Stimulated activated CD4-positive, alpha-beta T cell treated with anti-CD3 and anti-CD28 coated beads, Interleukin-2, amount 100 ng/mL, for 24 hours (primary cell): ENCODE data around the gene NEURL2.
"Not testable (repeated sequence)": the region's sequence is repeated elsewhere in the genome, so short reads cannot be mapped to it uniquely, and the experiment has no call there.

Experiments
- DNase-seq, 2 donors: peaks; one replicate each; pipeline ENCODE4 v3.0.0-alpha.2; 2020

The NEURL2 gene

DNA sequence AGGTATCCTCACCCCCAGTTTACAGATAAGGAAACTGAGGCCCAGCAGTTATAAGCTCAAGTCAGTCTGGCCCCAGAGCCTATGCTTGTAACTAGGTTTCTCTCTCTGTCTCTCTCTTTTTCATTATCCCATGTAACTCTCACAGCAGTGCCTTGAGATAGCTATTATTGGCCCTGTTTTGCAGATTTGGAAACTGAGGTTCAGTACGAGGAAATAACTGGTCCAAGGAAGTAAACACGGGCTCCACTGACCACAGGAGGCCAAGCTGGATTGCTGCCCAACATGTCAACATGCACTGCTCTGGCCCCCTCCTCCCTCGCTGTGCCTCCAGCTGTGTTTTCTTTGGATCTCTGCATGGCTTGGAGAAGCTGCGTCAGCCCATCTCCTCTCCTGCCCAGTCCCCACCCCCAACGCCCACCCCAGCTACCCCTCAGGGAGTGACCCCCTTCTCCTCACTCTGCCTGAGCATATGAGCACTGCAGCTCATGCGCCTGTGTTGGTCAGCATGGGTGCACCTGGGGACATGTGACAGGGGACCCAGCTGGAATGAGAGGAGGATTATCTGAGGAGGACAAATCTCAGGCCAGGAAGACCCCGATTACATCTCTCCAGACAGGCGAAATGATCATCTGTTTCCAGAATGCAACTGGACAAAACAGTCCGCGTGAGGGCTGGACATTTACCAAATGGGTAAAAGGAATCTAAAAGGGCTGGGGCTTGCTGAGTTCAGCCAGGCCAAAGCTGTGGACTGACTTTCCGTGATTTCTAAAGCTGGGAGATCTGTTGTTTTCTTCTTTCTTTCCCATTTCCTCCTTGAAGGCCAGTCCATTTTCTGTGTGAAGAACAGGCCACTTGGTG lies 28.8 kb upstream of the NEURL2 start:
- no peak for DNase-seq

DNA sequence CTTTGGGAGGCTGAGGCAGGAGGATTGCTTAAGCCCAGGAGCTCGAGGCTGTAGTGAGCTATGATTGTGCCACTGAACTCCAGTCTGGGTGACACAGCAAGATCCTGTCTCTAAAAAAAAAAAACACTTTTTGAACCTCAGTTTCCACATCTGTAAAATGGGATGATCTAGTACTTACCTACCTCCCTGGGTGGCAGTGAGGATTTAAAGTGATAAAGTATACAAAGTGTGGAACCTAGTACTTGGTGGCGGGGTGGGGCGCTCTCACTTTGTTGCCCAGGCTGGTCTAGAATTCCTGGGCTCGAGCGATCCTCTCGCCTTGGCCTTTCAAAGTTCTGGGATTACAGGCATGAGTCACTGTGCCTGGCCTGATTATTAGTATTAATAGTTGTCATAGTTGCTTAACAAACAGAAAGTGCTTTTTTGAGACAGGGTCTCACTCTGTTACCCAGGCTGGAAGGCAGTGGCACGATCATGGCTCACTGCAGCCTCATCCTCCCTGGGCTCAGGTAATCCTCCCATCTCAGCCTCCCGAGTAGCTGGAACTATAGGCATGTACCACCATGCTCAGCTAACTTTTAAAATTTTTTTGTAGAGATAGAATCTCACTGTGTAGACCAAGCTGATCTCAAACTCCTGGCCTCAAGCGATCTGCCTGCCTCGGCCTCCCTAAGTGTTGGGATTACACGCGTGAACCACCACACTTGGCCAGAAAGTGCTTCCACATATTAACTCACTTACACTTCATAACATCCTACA lies 27.9 kb upstream of the NEURL2 start:
- DNase-seq: no peak

DNA sequence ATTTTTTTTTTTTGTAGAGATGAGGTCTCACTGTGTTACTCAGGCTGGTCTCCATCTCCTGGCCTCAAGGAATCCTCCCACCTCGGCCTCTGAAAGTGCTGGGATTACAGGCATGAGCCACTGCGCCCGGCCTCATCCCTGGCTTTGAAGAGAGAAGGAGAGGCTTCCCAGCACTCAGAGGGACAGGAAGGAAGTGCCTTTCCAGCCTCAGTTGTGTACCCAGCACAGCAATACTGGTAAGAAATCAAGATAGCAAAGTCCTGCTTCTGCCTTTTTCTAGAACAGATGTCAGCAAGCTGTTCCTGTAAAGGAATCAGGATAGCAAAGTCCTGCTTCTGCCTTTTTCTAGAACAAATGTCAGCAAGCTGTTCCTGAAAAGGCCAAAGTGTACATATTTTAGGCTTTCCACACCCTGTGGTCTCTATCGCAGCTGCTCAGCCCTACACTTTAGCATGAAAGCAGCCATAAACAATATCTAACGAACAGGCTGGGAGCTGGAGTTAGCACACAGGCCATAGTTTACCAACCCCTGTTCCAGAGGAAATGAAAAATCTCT lies 27.3 kb upstream of the NEURL2 start:
- DNase-seq: no peak

DNA sequence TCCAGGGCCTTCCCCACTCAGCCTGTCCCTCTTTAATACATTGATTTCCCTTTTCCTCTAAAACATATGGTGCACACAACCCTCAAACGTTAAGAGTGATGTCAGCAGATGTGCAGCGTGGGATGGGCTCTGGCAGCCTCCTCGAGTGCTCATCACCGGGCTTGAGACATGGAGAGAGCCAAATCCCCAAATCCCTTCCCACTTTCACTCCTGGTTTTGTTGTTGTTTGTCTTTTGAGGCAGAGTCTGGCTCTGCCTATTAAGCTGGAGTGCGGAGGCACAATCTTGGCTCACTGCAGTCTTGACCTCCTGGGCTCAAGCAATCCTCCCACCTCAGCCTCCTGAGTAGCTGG lies 26.8 kb upstream of the NEURL2 start:
- no peak for DNase-seq

DNA sequence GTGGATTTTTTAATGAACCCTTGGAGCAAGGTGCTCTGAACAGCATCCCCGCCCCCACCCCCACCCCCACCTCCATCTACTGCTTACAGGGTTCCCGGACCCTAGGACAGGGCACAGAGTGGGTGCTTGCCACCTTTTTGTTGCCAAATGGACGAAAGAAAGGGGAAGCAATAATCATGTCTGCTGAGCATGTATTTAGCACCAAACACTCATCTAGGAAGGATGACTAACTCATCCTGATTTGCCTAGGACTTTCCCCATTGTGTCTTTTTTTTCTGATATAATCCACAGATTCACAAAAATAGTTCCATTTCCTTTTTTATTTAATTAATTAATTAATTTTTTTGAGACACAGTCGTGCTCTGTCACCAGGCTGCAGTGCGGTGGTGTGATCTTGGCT lies 22.1 kb upstream of the NEURL2 start:
- no peak for DNase-seq

DNA sequence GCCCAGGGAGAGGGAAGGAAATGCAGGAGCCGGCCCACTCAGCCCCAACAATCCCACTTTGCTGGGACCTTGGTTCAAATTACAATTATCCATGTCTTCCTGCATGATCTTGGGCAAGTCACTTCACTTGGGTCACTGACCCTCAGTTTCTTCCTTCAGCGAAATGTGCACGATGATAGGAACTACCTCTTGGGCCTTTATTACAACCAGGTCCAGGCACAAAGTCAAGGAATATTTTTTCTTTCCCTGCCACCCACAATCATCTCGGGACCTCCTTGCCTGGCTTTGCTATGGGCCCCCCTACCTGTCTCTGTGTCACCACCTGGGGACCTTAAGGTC lies 21.3 kb upstream of the NEURL2 start:
- DNase-seq: no peak

DNA sequence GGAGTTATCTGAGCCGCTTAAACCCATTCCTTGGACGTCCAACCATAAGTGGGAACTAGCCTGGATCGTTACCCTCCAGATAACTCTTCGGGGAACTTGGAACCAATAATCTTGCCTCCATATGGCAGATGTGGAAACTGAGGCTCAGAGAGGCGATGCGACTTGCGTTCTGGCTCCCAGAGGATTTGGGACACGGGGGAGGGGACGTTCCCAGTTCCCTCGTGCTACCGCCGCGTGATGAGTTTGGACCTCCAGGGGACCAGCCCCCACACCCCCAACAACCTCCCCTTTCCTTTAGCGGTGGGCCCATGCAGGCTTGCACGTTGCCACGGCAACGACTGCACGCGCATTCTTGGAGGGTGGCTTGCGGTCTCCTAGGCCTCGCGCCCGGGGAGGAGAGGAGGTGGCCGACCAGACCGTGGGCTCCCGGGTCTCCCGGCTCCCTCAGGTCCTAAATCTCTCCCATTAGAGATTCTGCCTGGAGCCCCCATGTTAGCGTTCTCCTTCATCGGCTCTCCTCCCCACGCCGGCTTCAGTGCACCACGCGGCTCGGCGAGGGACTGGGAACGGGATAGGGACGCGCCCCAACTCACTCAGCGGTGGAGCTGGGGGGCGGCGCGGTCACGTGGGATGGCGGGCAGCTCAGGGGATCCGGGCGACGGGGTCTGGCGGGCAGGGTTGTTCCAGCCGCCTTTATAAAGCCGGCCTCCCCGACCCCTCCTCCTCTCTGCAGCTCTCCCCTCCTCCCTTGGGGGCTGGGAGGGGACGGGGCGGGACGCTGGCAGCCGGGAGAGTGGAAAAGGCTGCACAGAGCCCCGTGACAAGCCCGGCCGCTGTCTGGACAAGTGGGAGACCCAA lies 20.7 kb upstream of the NEURL2 start, which contains the start of gene PLTP:
Gene PLTP (minus strand): TSS at position 670 of the 858 bp plus-strand sequence. CDS start 703 bp downstream, outside the sequence.
- peak; percentile 29 to 38 for DNase-seq

DNA sequence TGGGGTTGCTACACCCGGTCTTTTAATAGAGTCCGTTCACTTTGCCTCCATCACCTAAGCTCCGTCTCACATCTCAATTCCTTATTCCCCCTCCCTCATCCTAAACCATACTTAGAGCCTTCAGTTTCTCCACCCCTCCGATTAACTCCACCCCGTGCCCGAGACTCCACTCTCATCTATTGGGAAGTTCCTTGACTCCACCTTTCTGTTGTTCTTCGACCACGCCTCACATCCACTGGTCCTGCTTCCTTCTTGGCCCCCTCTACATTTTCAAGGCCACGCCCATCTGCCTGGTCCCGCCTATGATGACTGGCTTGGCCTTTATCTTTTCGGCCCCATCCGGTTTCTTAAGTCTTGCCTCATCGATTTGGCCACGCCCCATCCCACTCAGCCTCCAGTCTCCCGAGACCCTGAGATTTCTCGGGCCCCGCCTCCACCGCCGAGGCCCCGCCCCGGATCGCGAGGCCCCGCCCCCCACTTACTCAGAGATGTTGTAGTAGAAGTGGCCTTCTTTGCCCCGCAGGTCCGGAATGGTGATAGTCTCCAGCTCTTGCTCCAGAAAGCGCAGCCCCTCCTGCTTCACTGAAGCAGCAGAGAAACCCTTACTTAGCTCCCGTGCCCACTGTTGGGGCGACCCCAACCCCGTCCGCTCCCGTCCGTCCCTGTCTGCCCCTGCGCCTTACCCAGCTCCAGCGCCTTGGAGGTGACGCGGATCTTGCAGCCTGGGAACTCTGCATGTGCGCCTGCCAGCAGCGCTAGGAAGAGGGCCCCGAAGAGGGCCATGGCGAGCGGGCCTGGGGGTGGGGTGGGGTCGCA lies 19.9 kb upstream of the NEURL2 start:
- peak; percentile 93 to 97 for DNase-seq

DNA sequence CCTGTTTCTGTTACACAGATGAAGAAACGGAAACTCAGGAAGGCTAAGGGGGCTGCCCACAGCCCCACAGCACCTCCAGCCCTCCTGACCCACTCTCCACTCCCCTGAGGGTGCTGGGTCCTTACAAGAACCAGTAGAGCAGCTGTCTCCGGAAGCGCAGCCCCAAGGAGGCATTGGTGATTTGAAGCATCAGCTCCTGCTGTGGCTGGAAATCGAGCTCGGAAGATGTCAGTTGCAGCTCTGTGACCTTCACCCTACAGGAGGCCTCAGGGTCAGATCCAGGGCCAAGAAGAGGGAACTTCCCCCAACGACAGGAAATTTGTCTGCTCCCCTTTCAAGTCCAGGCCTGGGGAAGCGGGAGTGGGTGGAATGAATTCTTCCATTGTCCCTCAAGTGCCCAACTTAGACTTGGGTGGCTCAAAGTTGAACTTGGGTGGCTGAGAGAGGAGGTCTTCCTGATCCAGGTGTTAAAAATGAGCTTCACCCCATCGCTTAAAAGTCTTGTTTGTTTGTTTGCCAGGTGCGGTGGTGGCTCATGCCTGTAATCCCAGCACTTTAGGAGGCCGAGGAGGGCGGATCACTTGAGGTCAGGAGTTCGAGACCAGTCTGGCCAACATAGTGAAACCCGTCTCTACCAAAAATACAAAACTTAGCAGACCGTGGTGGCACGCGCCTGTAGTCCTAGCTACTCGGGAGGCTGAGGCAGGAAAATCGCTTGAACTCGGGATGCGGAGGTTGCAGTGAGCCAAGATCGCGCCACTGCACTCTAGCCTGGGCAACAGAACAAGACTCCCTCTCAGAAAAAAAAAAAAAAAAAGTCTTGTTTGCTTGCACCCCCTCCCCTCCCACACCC lies 19.0 kb upstream of the NEURL2 start:
- DNase-seq: no peak

DNA sequence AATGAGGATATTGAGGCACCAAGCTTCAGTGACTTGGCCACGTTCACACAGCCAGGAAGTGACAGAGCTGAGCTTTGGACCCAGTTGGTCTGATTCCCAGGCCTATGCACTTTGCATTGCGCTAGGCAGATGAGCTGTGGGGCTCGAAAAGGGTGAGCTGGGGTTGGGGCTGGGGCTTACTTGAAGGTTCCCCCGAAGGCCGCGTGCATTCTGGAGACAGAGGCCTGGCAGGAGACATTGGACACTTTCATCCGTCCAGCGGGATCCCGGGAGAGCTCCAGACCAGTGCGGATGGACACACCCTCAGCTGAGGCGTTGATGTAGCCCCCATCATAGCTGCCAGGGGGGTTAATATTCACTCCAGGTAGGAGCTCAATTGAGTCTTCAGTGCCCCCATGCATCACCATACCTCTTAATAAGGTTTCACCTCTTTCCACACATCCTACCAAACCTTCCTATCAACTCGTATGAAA lies 18.4 kb upstream of the NEURL2 start:
- DNase-seq: no peak

DNA sequence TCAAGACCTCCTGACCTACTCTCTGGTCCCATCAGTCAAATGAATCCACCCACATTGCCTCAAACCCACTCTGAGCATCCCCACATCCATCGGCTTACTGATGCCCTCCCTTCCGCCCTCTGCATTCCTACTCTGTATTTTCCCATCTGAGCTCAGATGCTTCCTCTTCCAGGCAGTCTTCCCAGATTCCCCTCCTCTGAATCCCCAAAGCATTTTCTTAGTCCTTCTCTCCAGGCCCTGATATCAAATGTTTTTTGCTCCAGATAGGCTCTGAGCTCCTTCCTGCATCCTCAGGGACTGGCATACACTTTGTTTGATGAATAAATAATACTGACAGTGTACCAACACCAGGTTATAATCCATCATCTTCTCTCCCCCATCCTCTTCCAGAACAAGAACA lies 17.1 kb upstream of the NEURL2 start:
- DNase-seq: no peak

DNA sequence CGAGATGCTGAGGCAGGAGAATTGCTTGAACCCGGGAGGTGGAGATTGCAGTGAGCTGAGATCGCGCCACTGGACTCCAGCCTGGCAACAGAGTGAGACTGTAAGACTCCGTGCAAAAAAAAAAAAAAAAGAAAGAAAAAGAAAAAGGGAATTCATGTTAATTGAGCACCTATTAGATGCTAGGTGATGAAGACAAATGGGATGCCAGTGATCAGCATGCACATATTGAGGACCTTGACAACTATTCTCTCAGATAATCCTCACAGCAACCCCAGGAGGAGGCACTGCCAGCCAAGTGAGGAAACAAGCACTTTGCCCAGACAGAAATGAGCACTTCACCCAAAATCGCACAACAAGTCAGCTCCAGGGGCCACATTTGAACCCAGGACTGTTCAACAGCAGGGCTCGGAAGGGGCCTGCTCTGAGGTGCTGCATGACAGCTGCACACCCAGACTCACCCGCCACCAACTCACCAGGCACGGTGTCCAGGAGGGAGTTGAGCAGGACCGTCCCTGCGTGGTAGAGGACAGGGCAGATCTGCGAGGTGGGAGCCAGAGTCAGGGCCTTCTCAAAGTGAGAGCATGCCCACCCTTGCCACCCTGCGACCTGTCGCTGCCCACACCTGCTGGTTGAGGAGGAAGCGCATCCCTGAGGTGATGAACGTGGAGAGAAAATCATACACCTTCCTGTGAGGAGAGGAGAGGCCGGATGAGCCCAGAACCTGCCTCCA lies 16.4 kb upstream of the NEURL2 start:
- DNase-seq: no peak

DNA sequence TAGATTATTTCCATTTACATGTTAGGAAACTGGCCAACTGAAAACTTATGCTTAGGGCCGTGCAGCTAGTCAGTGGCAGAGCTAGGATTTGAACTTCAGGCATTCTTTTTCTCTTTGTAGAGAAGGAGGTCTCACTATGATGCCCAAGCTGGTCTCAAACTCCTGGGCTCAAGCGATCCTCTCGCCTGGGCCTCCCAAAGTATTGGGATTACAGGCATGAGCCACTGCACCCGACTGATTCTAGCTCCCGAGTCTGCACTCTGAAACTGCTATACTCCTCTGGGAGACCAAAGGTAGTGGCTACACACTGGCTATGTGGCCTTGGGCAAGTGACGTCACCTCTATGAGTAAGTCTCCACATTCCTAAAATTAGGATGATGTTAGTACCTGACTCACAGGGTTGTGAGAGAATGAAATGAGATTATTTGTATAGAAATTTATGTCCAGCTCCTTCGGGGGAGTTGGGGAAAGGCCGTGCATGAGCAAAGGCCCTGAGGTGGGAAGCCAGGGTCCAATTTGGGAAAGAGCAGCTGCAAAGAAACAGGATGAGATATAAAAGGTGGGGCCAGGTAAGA lies 14.6 kb upstream of the NEURL2 start:
- DNase-seq: no peak

DNA sequence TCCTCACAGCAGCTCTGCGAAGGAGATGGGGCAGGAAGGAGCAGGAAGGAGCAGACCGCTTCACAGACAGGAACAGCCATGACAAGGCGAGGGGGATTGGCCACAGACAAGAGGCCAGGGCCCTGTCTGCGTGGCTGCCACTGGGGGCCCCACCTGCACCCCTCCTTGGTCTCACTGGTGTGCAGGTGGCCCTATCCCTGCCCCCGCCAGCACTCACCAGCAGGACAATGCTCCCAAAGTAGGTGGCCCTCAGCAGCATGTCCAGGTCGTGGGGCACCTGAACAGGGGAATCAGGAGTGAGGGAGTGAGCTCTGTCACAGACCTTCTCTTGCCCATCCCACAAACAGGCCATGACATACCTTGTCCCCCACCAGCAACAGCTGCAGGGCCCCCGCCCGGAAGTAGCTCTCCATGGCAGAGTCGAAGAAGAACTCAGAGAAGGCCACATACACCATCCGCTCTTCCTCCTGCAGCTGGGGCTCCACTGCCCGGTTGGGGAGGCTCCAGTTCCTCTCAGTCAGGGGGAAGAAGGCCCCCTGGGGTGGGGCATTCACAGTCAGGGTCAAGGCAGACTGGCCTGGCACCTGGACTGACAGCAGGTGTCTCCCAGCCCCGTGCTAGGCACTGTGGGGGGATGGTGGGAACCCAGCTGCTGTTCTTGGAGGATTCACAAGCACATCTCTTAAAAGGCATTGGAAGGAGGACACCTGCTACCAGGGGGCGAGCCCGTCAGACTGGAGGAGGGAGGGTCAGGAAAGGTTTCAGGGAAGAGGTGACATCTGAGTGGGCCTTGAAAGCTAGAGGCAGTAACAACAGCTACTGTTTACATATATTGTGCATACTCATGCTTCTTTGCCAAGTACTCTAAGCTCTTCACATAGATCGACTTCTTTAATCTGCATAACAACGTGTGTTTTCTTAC lies 13.8 kb upstream of the NEURL2 start:
- DNase-seq: no peak

DNA sequence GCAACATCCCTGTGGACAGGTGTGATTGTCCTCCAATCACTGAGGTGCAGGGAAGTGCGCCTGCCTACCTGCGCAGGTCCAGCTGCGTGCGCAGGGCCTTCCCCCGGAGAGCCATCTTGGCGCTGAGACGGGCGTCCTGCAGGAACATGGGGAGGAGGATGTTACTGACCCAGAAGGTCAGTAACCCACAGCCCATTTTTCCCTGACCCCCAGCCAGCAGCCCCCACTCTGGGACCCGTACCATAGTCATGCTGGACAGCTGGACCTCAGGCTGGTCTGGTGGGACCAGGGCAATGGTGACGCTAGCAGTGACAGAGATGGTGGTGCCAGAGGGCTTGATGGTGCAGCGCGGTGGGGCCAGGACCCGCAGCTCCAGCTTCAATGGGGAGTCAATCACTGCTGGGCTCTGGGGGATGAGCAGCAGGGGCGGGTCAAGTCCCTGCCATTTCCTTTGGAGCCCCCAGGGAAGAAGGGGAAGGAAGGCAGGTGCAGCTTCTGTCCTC lies 11.2 kb upstream of the NEURL2 start:
- DNase-seq: no peak

DNA sequence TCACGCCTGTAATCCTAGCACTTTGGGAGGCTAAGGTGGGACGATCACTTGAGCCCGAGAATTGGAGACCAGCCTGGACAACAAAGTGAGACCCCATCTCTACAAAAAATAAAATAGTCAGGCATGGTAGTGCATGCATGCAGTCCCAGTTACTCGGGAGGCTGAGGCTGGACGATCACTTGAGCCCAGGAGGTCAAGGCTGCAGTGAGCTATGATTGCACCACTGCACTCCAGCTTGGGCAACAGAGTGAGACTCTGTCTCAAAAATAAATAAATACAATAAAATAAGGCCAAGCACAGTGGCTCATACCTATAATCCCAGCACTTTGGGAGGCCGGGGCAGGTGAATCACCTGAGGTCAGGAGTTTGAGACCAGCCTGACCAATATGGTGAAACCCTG lies 10.3 kb upstream of the NEURL2 start:
- not testable (repeated sequence) for DNase-seq

DNA sequence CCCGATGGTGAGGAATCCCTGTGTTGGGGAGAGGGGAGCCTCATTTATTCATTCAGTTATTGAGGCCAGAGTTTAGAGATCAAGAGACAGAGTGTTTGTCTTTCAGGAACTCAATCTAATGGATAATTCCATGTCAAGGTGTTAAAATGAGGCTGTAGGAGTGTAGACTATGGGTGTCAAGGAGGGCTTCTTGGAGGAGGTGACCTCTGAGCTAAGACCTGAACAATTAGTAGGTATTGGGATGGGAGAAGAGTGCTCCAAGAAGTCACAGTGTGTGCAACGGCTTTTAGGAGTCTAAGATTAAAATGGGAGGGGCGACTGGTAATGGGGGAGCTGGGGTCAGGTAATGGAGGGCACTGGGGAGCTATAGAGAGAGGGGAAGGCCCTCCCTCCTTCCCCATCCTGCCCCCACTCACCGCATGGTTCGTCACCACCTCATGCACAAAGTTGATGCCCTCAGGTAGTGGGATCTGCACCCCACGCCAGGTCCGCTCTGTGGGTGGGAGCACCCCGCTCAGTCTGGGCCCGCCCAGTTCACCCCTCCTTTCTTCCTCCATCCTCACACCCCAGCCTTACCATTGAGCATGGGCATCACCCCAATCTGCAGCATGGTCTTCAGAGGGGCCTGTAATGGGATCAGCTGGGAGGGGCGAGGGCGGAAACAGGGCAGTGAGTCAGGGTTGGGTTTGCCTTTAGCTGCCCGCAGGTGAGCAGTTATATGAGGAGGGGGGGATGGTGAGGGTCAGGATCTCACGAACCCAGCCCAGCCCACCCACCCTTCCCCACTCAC lies 8.2 kb upstream of the NEURL2 start:
- no peak for DNase-seq

DNA sequence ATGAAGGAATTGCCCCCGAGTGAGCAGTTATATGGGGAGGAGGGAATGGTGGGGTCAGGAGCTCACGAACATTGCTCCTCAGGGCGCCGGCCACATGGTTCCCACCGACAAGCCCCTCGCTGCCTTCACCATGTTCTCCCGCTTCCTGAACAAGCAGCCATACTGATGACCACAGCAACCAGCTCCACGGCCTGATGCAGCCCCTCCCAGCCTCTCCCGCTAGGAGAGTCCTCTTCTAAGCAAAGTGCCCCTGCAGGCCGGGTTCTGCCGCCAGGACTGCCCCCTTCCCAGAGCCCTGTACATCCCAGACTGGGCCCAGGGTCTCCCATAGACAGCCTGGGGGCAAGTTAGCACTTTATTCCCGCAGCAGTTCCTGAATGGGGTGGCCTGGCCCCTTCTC lies 7.3 kb upstream of the NEURL2 start:
- DNase-seq: no peak
